Stimulated activated CD4-positive, alpha-beta T cell treated with anti-CD3 and anti-CD28 coated beads, Interleukin-1b, Interleukin-23, amount 100 ng/mL, for 48 hours (primary cell): ENCODE measurements around the gene TSPAN17.

ENCODE experiments used
- DNase-seq: peaks from one replicate; pipeline ENCODE4 v3.0.0-alpha.2; 2020

The TSPAN17 gene

GRCh38 chr5:176661676-176662075, 14.4 kb downstream of the TSPAN17 start:
- no peak for DNase-seq

DNA sequence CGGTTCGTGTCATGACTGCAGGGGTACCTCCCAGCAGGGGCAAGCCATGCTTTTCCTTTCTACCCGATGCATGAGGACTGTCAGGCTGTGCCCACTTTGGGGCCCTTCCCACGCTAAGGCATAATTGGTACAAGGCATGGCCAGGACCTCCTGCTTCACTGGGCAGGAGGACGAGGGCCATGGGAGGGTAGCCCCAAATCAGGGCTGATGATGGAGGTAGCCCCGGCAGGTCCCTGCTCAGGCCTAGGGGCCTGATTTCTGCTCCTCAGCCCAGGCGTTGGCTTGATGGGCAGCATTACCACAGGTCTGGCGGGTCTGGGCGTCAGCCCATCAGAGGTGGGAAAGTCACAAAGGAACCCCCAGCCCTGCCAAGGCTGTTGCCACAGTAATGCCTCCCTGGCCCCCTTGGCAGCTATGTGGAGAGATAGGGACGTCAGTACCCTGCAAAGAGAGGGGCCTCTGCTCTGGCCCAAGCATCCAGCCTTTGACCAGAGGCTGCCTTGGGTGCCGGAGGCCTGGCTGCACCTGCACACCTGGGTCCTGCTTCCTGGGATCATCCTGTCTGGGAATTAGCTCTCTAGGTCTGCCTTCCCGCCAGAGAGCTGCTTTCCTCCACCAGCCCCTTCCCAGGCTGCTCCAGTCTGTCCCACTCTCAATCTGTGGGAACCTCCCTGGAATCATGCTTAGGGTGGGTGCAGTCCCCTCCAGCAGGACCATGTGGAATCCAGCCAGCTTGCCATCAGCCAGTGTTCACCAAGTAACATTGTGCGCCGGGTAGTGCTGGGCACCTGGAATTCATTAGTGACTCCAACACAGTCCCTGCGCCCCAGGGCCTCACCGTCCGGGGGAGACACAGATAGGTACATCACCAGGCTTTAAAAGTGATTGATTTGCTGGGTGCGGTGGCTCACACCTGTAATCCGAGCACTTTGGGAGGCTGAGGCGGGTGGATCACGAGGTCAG, 15.4 kb downstream of the TSPAN17 start:
- no peak for DNase-seq

GRCh38 chr5:176663566-176663965, 16.3 kb downstream of the TSPAN17 start:
- no peak for DNase-seq

DNA sequence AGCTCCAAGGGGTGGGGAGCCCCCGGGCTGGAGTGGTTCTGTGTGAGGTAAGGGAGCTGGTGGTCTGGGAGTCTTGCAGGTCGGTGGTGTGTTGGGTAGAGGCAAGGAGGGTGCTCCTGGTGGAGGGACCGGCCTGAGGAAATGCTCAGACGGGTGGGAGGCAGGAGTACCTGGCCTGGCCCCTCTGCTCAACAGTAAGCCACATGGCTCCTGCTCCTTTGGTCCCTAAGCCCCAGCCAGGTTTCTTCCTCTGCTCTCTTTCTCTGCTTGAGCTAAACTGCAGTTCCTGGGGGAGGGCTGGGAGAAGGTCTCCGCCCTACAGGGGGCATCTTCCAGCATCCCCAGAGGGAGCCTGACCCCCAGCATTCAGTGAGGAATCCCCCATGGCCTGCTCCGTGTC, 17.2 kb downstream of the TSPAN17 start:
- DNase-seq = no peak

GRCh38 chr5:176664886-176665285, 17.6 kb downstream of the TSPAN17 start:
- no peak for DNase-seq

DNA sequence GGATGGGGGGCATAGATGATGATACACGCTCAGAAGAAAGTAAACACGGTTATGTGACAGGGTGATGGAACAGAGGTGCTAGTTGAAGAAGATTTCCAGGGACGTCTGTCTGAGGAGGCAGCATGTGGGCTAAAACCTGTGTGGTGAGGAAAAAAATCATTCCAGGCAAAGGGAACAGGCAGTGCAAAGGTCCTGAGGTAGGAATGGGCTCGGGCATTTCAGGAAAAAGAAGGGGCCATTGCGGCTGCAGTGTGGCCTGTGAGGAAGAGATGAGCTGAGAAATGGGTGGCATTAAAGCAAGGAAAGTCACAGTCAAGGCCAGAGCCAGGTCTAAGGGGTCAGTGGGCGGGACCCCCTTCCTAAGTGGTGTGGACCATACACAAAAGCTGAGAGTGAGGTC, 18.2 kb downstream of the TSPAN17 start:
- no peak for DNase-seq

GRCh38 chr5:176667637-176668036, 20.4 kb downstream of the TSPAN17 start:
- no peak for DNase-seq

GRCh38 chr5:176670449-176670848, 23.2 kb downstream of the TSPAN17 start:
- no peak for DNase-seq

DNA sequence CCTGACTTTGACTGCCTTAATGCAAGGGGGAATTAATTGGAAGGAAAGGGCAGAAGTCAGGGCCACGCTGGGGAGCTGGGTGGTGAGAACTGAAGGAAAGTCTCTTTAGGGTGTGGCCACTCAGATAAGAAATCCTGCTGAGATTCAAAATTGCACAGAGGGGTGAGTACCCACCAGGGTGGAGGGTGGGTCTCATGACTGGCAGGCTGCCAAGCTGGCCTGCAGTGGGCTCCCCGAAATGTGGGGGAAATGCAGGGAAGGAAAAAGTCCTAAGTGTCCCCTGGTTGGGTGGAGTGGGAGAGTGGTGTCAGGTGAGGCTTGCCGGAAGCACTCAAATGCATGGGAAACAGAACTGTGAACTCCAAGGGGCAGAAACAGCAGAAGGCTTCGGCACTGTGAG, 24.1 kb downstream of the TSPAN17 start:
- DNase-seq = no peak

DNA sequence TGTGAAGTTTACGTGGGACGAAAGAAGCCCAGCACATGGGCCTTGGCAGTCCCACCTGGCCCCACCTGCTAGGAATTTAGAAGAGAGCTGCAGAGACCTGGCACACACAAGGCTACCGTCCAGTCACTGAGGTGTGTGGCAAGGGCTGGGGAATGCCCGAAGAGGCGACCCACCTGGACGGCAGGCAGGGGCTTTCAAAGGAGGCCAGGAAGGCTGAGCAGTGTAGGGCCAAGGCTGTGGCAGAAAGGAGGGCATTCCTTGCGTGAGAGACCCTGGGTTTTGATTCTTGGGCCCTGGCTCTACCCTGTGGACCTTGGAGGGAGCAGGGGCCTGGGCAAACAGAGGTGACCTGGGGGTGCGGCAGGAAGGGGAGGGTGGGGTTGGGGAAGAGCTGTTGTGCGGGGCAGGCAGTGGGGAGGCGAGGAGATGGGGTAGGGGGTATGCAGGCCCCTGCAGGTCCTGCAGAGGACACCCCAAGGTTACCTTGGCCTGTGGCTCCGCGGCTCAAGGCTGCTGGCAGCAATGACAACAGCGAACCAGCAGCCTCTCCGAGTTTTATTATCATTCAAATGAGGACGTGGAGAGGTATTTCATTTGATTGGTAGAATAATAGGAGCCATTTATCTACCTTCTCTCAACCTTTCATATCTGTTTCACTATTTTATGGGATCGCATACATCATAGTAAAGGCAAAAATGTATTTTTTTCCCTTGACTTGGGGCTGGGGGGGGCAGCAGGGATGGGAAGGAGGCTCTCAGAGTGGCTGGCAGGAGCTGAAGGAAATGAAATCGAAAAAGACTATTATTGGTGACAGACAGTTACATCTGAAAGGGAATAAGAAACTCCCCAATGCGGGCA, 24.8 kb downstream of the TSPAN17 start:
- no peak for DNase-seq

DNA sequence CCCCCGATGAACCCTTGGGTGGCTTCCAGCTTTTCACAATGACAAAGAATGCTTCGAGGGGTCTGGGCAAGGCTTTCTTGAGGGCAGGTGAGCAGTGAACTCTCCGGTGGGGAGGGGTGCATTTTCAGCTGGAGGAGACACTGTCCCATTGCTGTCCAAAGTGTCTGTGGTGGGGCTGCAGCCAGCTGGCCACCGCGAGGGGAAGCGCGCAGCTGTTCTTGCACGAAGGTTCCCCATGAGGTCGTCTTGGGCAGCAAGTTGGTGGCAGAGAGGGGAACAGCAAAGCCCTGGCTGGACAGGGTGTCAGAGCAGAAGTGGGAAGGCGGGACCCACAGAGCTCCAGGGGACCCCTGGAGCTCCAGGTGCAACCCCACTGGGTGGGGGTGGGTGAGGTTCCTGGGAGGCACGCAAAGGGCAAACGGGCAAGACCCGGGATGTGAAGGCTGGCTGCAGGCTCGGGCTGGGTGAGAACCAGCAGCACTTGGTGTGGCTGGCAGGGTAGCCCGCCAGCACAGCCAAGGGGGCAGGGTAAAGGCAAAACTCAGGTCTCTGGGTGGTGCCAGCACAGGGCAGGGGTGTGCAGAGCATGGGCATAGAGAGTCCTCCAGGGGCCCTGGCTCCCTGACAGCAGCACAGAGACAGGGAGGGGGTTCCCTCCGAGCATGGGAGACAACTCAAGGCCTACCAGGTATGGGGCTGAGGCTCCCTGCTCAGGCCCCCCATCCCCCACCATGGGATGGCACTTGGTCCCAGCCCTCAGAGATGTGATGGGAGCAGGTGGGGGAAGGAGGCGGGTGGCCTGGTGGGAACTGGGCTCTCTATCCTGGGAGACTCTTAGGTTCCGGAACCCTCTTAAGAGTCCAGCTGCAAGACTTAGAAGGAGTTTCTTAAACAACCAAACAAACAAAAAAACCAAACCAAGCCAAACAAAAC, 26.6 kb downstream of the TSPAN17 start:
- no peak for DNase-seq

GRCh38 chr5:176674799-176675198, 27.5 kb downstream of the TSPAN17 start:
- DNase-seq = no peak

DNA sequence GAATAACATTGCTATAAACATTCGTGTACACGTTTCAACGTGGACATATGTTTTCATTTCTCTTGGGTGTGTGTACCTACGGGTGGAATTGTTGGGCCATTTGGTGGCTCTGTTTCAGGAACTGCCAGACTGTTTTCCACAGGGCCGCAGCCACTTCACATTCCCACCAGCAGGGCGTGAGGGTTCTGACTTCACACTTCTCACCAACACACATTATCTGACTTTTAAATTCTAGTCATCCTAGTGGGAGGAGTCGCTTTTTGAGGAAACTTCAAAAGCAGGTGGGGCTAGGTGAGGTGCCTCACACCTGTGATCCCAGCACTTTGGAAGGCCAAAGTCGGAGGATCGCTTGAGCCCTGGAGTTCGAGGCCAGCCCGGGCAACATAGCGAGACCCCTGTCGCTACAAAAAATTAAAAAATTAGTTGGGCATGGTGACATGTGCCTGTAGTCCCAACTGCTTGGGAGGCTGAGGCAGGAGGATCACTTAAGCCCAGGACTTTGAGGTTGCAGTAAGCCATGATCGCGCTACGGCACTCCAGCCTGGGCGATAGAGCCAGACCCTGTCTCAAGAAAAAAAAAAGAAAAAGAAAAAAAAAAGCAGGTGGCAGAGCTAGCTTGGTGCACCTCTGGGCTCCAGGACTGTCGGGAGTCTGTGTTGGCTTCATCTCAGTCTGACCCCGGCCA, 28.5 kb downstream of the TSPAN17 start:
- no peak for DNase-seq

GRCh38 chr5:176676361-176676824, 29.1 kb downstream of the TSPAN17 start:
- no peak for DNase-seq

DNA sequence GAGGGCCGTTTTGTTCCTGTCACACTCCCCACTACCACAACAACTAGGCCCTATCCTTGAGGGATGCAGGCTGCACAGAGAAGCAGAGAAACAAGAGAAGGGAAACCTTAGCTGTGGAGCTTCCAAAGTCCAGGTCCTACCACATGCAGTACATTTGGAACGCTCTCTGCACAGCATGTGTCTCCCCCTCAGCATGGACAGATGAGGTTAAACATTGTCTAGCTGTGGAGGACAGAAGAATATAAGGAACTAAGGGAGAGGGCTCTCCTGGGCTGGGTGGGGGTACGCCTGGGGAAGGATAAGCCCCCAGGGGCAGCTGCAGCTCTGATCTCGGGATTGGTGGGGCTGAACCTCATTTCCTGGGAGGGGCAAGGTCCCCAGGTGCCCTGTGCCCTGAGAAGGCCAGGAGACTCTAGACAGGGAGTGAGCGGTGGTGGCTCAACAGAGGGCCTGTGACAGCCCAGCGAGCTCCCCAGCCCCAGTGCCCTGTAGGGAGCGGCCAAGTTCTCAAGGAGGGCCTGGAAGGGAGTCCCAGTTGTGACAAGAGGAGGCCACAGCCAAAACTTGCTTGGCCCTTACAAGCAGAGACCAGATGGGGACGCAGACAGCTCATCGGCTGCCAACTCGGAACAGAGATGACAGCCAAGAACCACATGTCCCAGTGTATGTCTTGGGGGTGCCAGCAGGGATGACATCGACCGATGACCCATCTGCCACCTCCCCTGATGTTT, 30.1 kb downstream of the TSPAN17 start:
- no peak for DNase-seq

DNA sequence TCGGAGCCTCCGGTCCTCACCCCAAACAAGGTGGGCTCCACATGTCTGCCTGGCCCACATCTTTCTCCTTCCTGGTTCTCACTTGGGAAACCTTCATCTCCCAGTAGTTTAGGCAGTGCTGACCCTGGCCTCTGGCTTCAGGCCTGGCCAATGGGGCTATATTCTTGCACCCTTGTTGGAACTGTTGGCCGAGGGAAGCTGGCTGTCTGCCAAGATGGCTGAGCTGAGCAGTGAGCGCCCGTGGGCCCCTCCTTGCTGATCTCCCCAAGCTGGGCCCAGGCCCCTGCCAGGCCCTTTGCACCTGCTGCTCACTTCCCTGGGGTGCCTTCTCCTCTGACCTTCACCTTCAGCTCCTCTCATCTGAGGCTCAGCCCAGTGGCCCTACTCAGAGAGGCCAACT, 31.3 kb downstream of the TSPAN17 start:
- DNase-seq = no peak

DNA sequence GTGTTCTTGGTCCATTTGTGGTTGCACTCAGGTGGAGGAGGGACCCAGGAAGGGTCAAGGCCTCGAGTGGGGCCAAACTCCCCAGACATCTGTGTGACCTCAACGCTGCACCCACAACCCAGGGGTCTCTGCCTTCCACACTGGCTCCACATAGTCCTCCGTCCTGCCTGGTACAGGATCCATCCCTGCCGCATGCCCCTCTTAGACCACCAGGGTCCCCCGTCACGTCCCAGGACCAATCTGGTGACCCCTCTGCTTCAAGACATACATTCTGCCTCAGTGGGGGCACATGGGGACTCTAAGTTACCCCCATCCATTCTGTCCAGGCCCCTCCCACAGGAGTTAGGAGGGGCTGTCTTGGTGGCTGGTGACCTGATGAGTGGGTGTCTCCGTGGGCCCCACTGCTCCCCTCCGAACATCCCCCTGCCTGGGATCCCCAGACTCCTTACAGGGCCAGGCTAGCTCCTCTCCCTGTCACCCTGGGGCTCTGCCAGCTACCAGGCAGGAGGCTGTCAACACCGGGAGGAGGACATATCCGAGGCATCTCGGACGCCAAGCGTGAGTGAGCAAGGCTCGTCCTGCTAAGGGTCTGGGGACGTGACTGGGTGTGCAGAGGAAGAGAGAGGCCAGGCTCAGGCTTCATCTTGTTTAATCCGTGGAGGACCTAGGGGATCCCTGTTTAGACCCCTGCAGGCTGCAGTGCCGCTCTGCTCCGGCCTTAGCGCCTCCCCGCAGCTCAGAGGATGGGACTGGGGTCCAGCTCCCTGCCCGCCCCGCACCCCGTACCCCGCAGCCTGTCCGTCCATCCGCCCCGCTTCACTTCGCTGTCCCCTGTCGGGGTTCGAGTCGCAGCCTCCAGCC, 32.3 kb downstream of the TSPAN17 start:
- no peak for DNase-seq

DNA sequence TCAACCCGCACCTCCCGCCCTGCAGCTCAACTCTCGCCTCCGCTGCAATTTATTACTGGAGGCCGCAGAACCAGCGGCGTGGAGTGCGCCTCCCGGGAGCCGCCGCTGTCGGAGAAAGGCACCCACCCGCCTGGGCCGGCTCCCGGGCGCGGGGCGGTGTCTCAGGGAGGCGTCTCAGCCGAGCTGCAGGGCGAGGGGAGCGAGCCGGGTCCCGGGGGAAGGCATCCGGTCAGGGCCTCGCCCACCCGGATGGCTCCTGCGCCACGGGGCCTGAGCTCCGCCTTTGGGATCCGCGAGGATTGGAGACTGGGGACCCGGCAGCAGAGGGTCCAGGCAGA, 32.9 kb downstream of the TSPAN17 start:
- DNase-seq = no peak

- DNase-seq = no peak
These were observed 34.8 kb downstream of the TSPAN17 start for GRCh38 chr5:176682016-176682531.

DNA sequence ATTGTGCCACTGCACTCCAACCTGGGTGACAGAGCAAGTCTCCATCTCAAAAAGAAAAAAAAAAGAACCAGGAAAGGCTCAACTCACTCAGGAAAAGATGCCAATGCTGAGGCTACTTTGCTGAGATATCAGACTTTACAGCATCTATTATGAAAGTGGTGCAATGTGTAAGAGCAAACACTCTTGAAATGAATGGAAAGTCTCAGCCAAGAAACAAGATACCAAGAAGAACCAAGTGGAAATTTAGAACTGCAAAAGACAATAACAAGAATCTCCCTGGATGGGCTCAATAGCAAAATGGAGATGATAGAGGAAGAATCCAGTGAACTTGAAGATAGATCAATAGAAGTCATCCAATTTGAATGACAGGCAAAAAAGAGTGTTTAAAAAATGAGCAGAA, 37.7 kb downstream of the TSPAN17 start:
- DNase-seq = no peak
